Fibroblast of lung (primary cell): ENCODE data around the gene MICAL3. TPM values are rescaled to one million over a fixed set of nuclear protein-coding genes. Genes with fewer than 3 reads are reported as not detected.
A peak's percentile ranks its signal among the peaks of the same experiment; 100 is the strongest.

ENCODE experiments used
- DNase-seq, 2 donors: peaks; one replicate each; pipeline versions ENCODE4 v3.0.0 to v3.0.0-alpha.2; 2010; ENCODE audit warnings: low read depth in 2 of 2
- H2AFZ ChIP-seq: 2 replicates; pipeline ENCODE4 v1.5.1; 2012; ENCODE audit warnings: low read length, control low read depth, inconsistent platforms
- H3K27ac ChIP-seq: 2 replicates; pipeline ENCODE4 v1.5.1; 2011; ENCODE audit warnings: low read length, control low read depth; ENCODE audit not compliant: insufficient read depth
- H3K27me3 ChIP-seq: 2 replicates; pipeline ENCODE4 v1.5.1; 2011; ENCODE audit warnings: mild to moderate bottlenecking, low read length; ENCODE audit not compliant: control insufficient read depth, insufficient read depth
- H3K36me3 ChIP-seq: 2 replicates; pipeline ENCODE4 v1.5.1; 2011; ENCODE audit warnings: low read length; ENCODE audit not compliant: control insufficient read depth, insufficient read depth
- H3K4me1 ChIP-seq: 2 replicates; pipeline ENCODE4 v1.5.1; 2011; ENCODE audit warnings: low read length; ENCODE audit not compliant: control insufficient read depth, insufficient read depth; ENCODE audit errors: extremely low read depth
- H3K4me2 ChIP-seq: 2 replicates; pipeline ENCODE4 v1.5.1; 2011; ENCODE audit warnings: low read length, control low read depth; ENCODE audit not compliant: insufficient read depth; ENCODE audit errors: extremely low read depth
- H3K4me3 ChIP-seq, 4 experiments: fragments of 200-600 bp in 1 of 4; sonication (generic) in 1 of 4; replicated peaks in 1 of 4; 2 replicates each; pipeline ENCODE4 v1.5.1; 2011 to 2016; ENCODE audit warnings: low read length in 4 of 4, low read depth in 3 of 4, mild to moderate bottlenecking in 3 of 4, control low read depth in 2 of 4, inconsistent platforms in 1 of 4, mixed read lengths in 1 of 4; ENCODE audit not compliant: insufficient read depth in 1 of 4; ENCODE audit errors: control extremely low read depth in 1 of 4
- H3K79me2 ChIP-seq: 2 replicates; pipeline ENCODE4 v1.5.1; 2012; ENCODE audit warnings: mild to moderate bottlenecking, low read length, inconsistent platforms; ENCODE audit not compliant: control insufficient read depth, insufficient read depth
- H3K9ac ChIP-seq: 2 replicates; pipeline ENCODE4 v1.5.1; 2011; ENCODE audit warnings: mild to moderate bottlenecking, low read length, control low read depth; ENCODE audit not compliant: insufficient read depth
- H3K9me3 ChIP-seq: 2 replicates; pipeline ENCODE4 v1.5.1; 2012; ENCODE audit warnings: low read depth, low read length; ENCODE audit not compliant: control insufficient read depth, insufficient read depth
- H4K20me1 ChIP-seq: 2 replicates; pipeline ENCODE4 v1.5.1; 2011; ENCODE audit warnings: low read length; ENCODE audit not compliant: control insufficient read depth, insufficient read depth; ENCODE audit errors: extremely low read depth
- CTCF ChIP-seq, 2 donors: IDR thresholded peaks in 1 of 2; conservative IDR thresholded peaks in 1 of 2; 1 replicate in 1 of 2; 2 replicates in 1 of 2; pipeline ENCODE4 v1.5.1; 2011 to 2012; ENCODE audit warnings: low read length in 2 of 2, control low read depth in 1 of 2, inconsistent platforms in 1 of 2, low read depth in 1 of 2, mild to moderate bottlenecking in 1 of 2
- EZH2 ChIP-seq: IDR thresholded peaks from 2 replicates; pipeline ENCODE4 v1.5.1; 2012; ENCODE audit warnings: low read length, control low read depth, mild to moderate bottlenecking; ENCODE audit errors: missing control alignments
- polyA plus RNA-seq, 2 donors: library from polyadenylated mRNA; depleted of rRNA in 1 of 2; stranded (reverse) in 1 of 2; unstranded in 1 of 2; fragments of >200 nt; gene quantifications; 2 replicates each; pipeline ENCODE4 v1.2.1, GENCODE V29; 2011 to 2012; ENCODE audit warnings: missing spikeins in 1 of 2
- total RNA-seq: library from RNA; depleted of rRNA; stranded (reverse); fragments of >200 nt; gene quantifications from 2 replicates; pipeline ENCODE4 v1.2.1, GENCODE V29; 2014

Gene MICAL3
- total and polyA plus RNA-seq, 2 donors (not counting 1 experiment from before 2014, with no cell fraction given), result 10.8 to 22.6 TPM

GRCh38 chr22:18035751-18036150 is 11.4 kb upstream of the MICAL3 start:
- no peak overlapping the region for H3K27ac ChIP-seq
- no peaks in the 10 kb centered on the region for H3K36me3 ChIP-seq
- peaks cover 19% of the 10 kb centered on the region for H3K4me1 ChIP-seq
- no peak for TF ChIP-seq EZH2
- no peak for TF ChIP-seq CTCF (conservative IDR thresholded peaks at IDR 0.05 in 1 of 2, IDR thresholded peaks at IDR 0.05 in 1 of 2; ENCODE audit: low read depth in 1 of 2, low read length in 2 of 2)
- no peak overlapping the region for H2AFZ ChIP-seq
- H3K27me3 ChIP-seq, result no peaks in the 10 kb centered on the region
- peak; percentile 32 to 36 for DNase-seq
- no peaks in the 10 kb centered on the region for H3K9me3 ChIP-seq
- H3K4me3 ChIP-seq, result no peak overlapping the region
- H3K79me2 ChIP-seq, result no peaks in the 10 kb centered on the region
- H3K4me2 ChIP-seq, result no peak overlapping the region
- H3K9ac ChIP-seq, result no peak overlapping the region
- H4K20me1 ChIP-seq, result no peaks in the 10 kb centered on the region

GRCh38 chr22:18034076-18034475 is 9.7 kb upstream of the MICAL3 start:
- no peak overlapping the region for H3K27ac ChIP-seq
- H2AFZ ChIP-seq, result no peak overlapping the region
- no peaks in the 10 kb centered on the region for H3K36me3 ChIP-seq
- H3K9me3 ChIP-seq, result no peaks in the 10 kb centered on the region
- no peaks in the 10 kb centered on the region for H3K27me3 ChIP-seq
- H3K4me1 ChIP-seq, result peaks cover 19% of the 10 kb centered on the region
- no peaks in the 10 kb centered on the region for H4K20me1 ChIP-seq
- DNase-seq, result no peak
- no peak overlapping the region for H3K4me2 ChIP-seq
- no peaks in the 10 kb centered on the region for H3K79me2 ChIP-seq
- H3K4me3 ChIP-seq, result no peak overlapping the region
- H3K9ac ChIP-seq, result no peak overlapping the region
- no peak for TF ChIP-seq CTCF (conservative IDR thresholded peaks at IDR 0.05 in 1 of 2, IDR thresholded peaks at IDR 0.05 in 1 of 2; ENCODE audit: low read depth in 1 of 2, low read length in 2 of 2)
- TF ChIP-seq EZH2, result no peak

DNA sequence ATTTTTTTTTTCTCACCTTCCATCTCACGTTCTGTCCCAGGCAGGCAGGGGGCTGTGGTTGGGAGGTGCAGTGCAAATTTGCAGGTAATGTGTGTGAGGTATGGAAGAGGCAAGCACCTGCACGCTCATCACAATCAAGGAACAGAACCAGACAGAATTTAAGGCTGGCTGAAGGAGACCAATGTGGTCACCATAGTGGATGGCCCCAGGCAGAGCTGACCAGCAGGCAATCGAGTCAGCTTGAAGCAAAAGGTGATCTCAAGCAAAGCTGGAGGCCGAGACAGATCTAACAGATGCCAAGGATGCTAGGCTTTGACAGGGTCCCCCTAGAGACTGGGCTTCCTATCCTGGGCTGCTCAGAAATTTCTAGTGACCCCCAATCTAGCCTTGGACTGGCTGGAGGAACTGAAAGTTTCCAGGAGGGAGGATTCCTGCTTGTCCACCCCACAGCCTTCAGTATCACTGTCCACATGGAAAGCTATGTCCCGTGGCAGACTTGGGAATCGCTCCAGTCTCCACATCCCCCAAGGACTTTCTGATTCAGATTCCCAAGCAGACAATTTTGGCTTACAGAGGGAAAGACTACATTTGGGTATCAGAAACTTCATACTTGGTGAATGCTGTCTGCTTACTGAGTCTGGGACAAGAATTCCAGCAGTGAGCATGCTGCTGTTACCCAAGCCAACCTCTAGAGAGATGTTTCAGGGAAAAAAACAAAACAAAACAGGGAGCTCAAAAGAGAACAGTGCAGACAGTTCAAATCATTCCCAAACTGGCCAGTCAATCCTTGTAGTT is 9.0 kb upstream of the MICAL3 start:
- no peaks in the 10 kb centered on the region for H3K79me2 ChIP-seq
- no peaks in the 10 kb centered on the region for H4K20me1 ChIP-seq
- no peaks in the 10 kb centered on the region for H3K36me3 ChIP-seq
- no peaks in the 10 kb centered on the region for H3K9me3 ChIP-seq
- H3K4me3 ChIP-seq, result no peak overlapping the region
- no peak overlapping the region for H3K9ac ChIP-seq
- TF ChIP-seq EZH2, result no peak
- TF ChIP-seq CTCF (conservative IDR thresholded peaks at IDR 0.05 in 1 of 2, IDR thresholded peaks at IDR 0.05 in 1 of 2; ENCODE audit: low read depth in 1 of 2, low read length in 2 of 2), result peak; percentile 21 to 23
- no peaks in the 10 kb centered on the region for H3K27me3 ChIP-seq
- no peak overlapping the region for H2AFZ ChIP-seq
- peak in 1 of 2 donors; percentile 63 for DNase-seq
- H3K4me1 ChIP-seq, result peaks cover 19% of the 10 kb centered on the region
- H3K4me2 ChIP-seq, result no peak overlapping the region
- no peak overlapping the region for H3K27ac ChIP-seq
